GM12892 (cell line): ENCODE data around the gene GSN.

Source experiments
- POLR2A ChIP-seq: IDR thresholded peaks from 2 replicates; pipeline ENCODE4 v1.6.1; 2011; ENCODE audit warnings: low read depth, low read length, control low read depth
- POLR2AphosphoS5 ChIP-seq: IDR thresholded peaks from 2 replicates; pipeline ENCODE4 v1.6.1; 2011; ENCODE audit warnings: low read depth, low read length, control low read depth
- TAF1 ChIP-seq: IDR thresholded peaks from 2 replicates; pipeline ENCODE4 v1.6.1; 2011; ENCODE audit warnings: low read depth, mild to moderate bottlenecking, control low read depth, low read length, borderline replicate concordance

- TF ChIP-seq POLR2AphosphoS5 (no peak), POLR2A (no peak), TAF1 (no peak)
Observed at GRCh38 chr9:121222524-121223171, 45.3 kb upstream of the GSN start.
